Suprapubic skin (tissue), 4 donors: Measurements from ENCODE around the gene CRACR2B. TPM values are rescaled to one million over a fixed set of nuclear protein-coding genes. Genes with fewer than 3 reads are reported as not detected.

ENCODE experiments used
- DNase-seq, 2 donors: peaks; one replicate each; pipeline ENCODE4 v3.0.0-alpha.2; 2019; ENCODE audit warnings: low spot score in 2 of 2
- H3K27ac ChIP-seq: fragments of 200-600 bp; sonication (generic); one replicate; pipeline ENCODE4 v1.5.1; 2019
- H3K27me3 ChIP-seq: fragments of 200-600 bp; sonication (generic); one replicate; pipeline ENCODE4 v1.5.1; 2019
- H3K36me3 ChIP-seq: fragments of 200-600 bp; sonication (generic); one replicate; pipeline ENCODE4 v1.5.1; 2019
- H3K4me1 ChIP-seq: fragments of 200-600 bp; sonication (generic); one replicate; pipeline ENCODE4 v1.5.1; 2019
- H3K4me3 ChIP-seq: fragments of 200-600 bp; sonication (generic); one replicate; pipeline ENCODE4 v1.5.1; 2019; ENCODE audit warnings: mild to moderate bottlenecking
- H3K9me3 ChIP-seq: fragments of 200-600 bp; sonication (generic); one replicate; pipeline ENCODE4 v1.5.1; 2019
- EP300 ChIP-seq: sonication (generic); formaldehyde crosslinking; IDR thresholded peaks from one replicate; pipeline ENCODE4 v1.6.1; 2017; ENCODE audit warnings: antibody characterized with exemption
- POLR2A ChIP-seq, 2 donors: fragments of 450-650 bp; IDR thresholded peaks; one replicate each; pipeline ENCODE4 v1.6.1; 2017; ENCODE audit warnings: antibody characterized with exemption in 2 of 2, mild to moderate bottlenecking in 2 of 2, moderate library complexity in 2 of 2
- POLR2AphosphoS5 ChIP-seq, 3 donors: sonication (generic); formaldehyde crosslinking; IDR thresholded peaks; one replicate each; pipeline ENCODE4 v1.6.1; 2017; ENCODE audit warnings: antibody characterized with exemption in 3 of 3
- WGBS: methylation state at CpG from one replicate; pipeline ENCODE4 v1.1.5; 2018; 5-methylcytosine and 5-hydroxymethylcytosine counted together
- total RNA-seq, 4 donors: library from RNA; depleted of rRNA; stranded (reverse); fragments of >200 nt; gene quantifications; one replicate each; pipeline ENCODE4 v1.1.0, GENCODE V29; 2016
- TF ChIP-seq, protein P1 (sequence below), 2 donors: fragments of 200-600 bp in 1 of 2; fragments of 450-650 bp in 1 of 2; sonication (generic) in 1 of 2; IDR thresholded peaks; one replicate each; pipeline ENCODE4 v1.5.1; 2016 to 2019; ENCODE audit warnings: antibody characterized with exemption in 2 of 2, mild to moderate bottlenecking in 1 of 2, moderate library complexity in 1 of 2

Gene CRACR2B
- total RNA-seq, 4 donors from 2014 or later = 14.0 to 35.5 (median 29.6) TPM

DNA sequence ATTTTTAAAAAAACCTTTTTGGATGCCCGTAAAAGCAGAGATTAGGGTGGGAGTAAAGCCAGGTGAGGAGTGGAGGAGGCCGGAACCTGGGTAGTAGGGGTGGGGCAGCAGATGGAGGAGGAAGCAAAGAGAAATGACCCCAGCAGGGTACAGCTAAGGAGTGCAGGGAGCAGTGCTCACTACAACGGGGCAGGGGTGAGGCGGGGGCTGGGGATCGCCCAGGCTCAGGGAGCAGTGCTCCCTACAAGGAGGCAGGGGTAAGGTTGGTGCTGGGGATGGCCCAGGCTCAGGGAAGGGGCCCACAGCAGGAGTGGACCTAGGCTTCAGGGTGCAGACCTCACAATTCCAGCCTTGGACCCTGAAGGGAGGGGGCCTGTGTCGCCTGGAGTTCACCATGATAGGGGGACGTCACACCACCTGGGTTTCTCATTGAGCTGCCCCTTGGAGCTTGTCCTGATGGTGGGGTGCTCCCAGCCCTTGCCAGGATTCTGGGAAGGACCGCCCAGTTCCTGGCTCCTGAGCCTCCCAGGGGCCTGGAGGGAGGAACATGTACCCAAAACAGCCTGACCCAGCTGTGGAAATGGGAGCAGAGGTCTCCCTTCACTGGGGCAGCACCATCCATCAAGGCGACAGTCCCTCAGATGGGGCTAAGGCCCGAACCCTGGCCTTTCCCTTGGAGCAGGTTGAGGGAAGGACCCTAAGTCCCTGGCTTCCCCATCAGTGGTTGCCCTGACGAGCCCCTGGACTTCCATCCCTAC, 11.9 kb upstream of the CRACR2B start:
- no peak for DNase-seq
- Histone ChIP-seq H3K27ac (no peak overlapping the region), H3K27me3 (no peaks in the 10 kb centered on the region), H3K4me3 (no peak overlapping the region), H3K9me3 (no peaks in the 10 kb centered on the region), H3K4me1 (peaks cover 35% of the 10 kb centered on the region), H3K36me3 (peaks cover 30% of the 10 kb centered on the region)
- no peak for TF ChIP-seq EP300
- no peak for TF ChIP-seq POLR2AphosphoS5 (IDR thresholded peaks at IDR 0.05)
- TF ChIP-seq, protein P1, sequence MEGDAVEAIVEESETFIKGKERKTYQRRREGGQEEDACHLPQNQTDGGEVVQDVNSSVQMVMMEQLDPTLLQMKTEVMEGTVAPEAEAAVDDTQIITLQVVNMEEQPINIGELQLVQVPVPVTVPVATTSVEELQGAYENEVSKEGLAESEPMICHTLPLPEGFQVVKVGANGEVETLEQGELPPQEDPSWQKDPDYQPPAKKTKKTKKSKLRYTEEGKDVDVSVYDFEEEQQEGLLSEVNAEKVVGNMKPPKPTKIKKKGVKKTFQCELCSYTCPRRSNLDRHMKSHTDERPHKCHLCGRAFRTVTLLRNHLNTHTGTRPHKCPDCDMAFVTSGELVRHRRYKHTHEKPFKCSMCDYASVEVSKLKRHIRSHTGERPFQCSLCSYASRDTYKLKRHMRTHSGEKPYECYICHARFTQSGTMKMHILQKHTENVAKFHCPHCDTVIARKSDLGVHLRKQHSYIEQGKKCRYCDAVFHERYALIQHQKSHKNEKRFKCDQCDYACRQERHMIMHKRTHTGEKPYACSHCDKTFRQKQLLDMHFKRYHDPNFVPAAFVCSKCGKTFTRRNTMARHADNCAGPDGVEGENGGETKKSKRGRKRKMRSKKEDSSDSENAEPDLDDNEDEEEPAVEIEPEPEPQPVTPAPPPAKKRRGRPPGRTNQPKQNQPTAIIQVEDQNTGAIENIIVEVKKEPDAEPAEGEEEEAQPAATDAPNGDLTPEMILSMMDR (IDR thresholded peaks at IDR 0.05) = no peak
- TF ChIP-seq POLR2A (IDR thresholded peaks at IDR 0.05) = no peak
- WGBS = 91% methylated on average over 6 of the region's 11 CpGs

DNA sequence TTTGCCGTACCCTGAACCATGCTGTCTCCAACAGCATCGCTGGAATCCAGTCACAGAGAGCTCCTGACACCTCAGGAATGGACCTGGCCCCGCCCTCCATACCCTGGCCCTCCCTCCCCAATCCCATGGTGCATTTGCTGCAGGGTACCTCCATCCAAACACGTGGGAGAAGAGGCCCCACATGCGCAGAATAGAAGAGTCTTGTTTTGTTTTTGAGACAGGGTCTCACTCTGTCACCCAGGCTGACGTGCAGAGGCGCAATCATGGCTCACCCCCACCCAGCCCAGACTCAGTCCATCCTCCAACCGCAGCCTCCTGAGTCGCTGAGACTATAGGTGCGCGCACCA, 11.3 kb upstream of the CRACR2B start:
- no peak for DNase-seq
- Histone ChIP-seq H3K36me3 (peaks cover 29% of the 10 kb centered on the region), H3K4me1 (peaks cover 35% of the 10 kb centered on the region), H3K27me3 (no peaks in the 10 kb centered on the region), H3K9me3 (no peaks in the 10 kb centered on the region), H3K27ac (no peak overlapping the region), H3K4me3 (no peak overlapping the region)
- WGBS = 83% methylated on average over 11 of the region's 11 CpGs
- TF ChIP-seq POLR2A (IDR thresholded peaks at IDR 0.05) = no peak
- TF ChIP-seq, protein P1 (IDR thresholded peaks at IDR 0.05) = no peak
- TF ChIP-seq EP300 = no peak
- TF ChIP-seq POLR2AphosphoS5 (IDR thresholded peaks at IDR 0.05) = no peak

DNA sequence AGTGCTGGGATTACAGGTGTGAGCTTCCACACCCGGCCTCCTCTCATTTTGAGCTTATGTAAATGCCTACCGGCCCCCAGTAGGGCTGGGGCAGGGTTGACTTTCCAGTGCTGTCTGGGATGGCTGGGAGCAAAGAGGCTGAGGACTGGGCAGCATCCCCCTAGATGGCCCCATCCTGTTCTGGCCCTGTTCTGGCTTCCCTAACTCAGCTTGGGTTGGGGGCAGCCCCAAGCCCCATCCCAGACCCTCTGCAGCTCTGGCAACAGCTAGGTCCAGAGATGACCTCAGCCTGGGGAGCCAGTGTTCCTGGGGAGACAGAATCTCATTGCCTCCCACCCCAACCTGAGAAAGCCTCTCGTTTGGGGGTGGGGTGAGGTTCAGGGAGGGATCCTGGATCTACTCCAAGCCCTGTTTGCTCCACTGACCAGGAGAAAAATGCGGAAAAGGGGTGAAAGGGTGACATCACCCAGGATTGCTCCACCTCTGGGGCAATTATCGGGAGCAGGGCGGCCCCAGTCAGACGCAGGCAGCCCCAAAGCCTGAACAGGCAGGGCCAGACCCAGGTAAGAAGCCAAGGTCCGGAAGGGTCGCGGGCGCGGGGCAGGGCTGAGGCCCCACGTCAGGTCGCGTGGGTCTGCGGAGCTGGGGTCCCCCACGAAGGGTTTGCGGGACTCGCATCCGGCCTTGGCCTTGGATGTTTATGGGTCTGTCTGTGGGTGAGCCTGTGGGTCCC, 9.2 kb upstream of the CRACR2B start, which contains the start of gene PNPLA2:
Gene PNPLA2 (plus strand): TSS at position 519 of the 733 bp plus-strand sequence. CDS start 805 bp downstream, outside the sequence.
- DNase-seq = no peak
- TF ChIP-seq, protein P1 (IDR thresholded peaks at IDR 0.05) = no peak
- no peak for TF ChIP-seq POLR2A (IDR thresholded peaks at IDR 0.05)
- no peak for TF ChIP-seq POLR2AphosphoS5 (IDR thresholded peaks at IDR 0.05)
- TF ChIP-seq EP300 = no peak
- 32% methylated on average over 9 of the region's 20 CpGs for WGBS

DNA sequence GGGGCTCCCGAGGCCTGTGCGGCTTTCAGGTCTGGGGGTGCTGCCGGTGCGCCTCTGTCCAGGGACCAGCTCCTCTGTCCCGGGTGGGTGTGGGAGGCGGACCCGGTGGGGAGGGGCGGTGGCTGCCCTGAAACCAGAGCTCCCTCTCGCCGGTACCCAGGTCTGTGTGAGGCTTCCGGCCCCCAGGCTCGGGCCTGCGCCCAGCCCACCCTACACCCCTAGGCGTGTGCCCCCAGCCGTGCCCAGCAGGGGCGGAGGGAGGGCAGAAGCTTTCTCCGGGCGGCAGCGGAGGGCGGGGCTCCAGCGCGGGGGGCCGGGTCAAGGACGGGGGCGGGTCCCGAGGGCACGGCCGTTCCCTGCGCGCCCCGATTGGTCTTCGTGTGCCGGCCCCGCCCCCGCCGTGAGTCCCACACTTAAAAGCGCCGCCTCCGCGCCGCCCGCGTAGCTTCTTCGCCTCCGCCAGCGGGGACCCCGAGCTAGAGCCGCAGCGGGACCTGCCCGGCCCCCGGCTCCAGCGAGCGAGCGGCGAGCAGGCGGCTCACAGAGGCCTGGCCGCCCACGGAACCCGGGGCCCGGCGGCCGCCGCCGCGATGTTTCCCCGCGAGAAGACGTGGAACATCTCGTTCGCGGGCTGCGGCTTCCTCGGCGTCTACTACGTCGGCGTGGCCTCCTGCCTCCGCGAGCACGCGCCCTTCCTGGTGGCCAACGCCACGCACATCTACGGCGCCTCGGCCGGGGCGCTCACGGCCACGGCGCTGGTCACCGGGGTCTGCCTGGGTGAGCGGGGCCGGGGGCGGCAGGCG, 8.4 kb upstream of the CRACR2B start:
- DNase-seq = peak; percentile 96 to 97
- peaks cover 24% of the 10 kb centered on the region for H3K36me3 ChIP-seq
- H3K4me1 ChIP-seq = peaks cover 38% of the 10 kb centered on the region
- no peaks in the 10 kb centered on the region for H3K9me3 ChIP-seq
- H3K27ac ChIP-seq = peak overlapping the region; percentile 100
- H3K27me3 ChIP-seq = no peaks in the 10 kb centered on the region
- WGBS = 0% methylated on average over 8 of the region's 96 CpGs
- peak overlapping the region; percentile 95 for H3K4me3 ChIP-seq
- TF ChIP-seq, protein P1 (IDR thresholded peaks at IDR 0.05) = peak in 1 of 2 donors; percentile 31
- no peak for TF ChIP-seq EP300
- peak in 1 of 3 donors; percentile 65 for TF ChIP-seq POLR2AphosphoS5 (IDR thresholded peaks at IDR 0.05)
- peak; percentile 75 to 87 for TF ChIP-seq POLR2A (IDR thresholded peaks at IDR 0.05)

More for the DNA sequence above, 9.2 kb upstream of the CRACR2B start, which contains the start of gene PNPLA2:
- Histone ChIP-seq H3K9me3 (no peaks in the 10 kb centered on the region), H3K27ac (peak within 1 kb of the TSS; percentile 100), H3K36me3 (peaks cover 24% of the 10 kb centered on the region), H3K27me3 (no peaks in the 10 kb centered on the region), H3K4me1 (peaks cover 37% of the 10 kb centered on the region), H3K4me3 (peak within 1 kb of the TSS; percentile 95)
